Measurements from ENCODE around the gene SYT17.

The SYT17 gene

DNA sequence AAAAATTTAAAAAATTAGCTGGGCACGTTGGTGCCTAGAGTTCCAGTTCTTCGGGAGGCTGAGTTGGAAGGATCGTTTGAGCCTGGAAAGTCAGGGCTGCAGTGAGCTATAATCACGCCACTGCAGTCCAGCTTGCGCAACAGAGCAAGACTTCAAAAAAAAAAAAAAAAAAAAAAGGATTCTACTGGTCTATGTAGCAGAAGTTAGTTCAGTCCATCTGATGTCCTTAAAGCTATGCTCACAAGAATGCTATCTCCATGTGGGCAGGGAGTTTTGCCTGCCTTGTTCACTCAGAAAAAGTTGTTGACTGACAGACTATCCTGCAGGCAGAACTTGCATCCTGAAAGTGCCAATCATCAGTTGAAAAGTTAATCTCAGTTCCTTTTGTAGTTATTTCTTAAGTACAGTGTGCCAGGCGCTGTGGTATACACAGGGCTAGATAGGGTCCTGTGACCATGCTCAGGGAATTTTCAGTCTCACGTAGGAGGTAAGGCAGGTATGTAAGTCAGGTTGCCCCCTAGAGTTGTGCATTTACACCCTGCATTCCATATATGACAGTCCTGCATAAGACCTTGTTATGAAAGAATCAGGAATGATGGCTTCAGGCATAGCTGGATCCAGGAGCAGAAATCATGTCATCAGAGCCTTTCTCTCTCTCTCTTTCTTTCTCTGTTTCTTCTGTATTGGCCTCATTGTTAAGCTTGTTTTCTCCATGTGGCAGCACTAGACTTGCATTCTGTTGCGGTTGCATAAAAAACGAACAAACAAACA is 7.6 kb downstream of the SYT17 start:
- DNase-seq, result no peak
- no peaks in the 10 kb centered on the region for H3K9me3 ChIP-seq
- intact Hi-C loops (cut with DNase I; ENCODE audit: low total_unique reads), result loop anchor here (5.0 kb wide), 1 partner anchor 88 kb away; no protein-coding TSS in a partner anchor
- peaks cover 0 to 3% of the 10 kb centered on the region in 2 donors for H3K27me3 ChIP-seq
- H3K4me3 ChIP-seq, result no peak overlapping the region
- no peak for TF ChIP-seq CTCF (IDR thresholded peaks at IDR 0.05)
- H3K27ac ChIP-seq, result no peak overlapping the region
- H3K36me3 ChIP-seq, result no peaks in the 10 kb centered on the region
- H3K4me1 ChIP-seq, result no peaks in the 10 kb centered on the region

DNA sequence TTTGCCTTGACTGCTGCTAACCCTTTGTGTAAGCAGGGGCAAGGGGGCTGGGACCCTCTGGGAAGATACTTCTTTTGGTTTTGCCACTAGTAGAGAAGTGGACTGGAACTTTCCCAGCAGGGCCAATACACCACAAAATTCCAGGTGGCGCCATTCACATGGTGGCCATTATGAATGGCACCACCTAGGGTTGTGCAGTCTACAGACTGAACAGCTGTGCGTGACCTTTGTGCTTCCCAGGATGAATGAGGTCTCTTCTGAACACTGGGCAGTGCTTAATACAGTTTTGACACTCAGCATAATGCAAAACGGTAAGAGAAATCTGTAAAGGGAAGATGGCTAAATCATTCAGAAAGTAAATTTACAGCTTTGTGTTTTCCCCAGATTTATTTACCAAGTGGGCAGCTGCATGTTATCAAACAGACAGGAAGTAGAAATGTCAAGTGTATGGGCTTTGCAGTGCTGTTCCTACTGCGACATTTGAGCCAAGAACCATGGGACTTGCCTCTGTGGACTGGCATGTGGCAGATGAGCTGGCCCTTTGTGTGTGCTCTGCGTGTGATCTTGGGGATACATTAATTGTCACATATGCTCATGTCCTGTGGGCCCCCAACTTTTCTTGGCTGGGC is 9.2 kb downstream of the SYT17 start:
- DNase-seq, result no peak
- no peaks in the 10 kb centered on the region for H3K9me3 ChIP-seq

GRCh38 chr16:19179546-19180490 is 11.8 kb downstream of the SYT17 start:
- Histone ChIP-seq H3K4me3 (no peak overlapping the region), H3K4me1 (peaks cover 0 to 7% (median 0%) of the 10 kb centered on the region in 4 donors), H3K9me3 (no peaks in the 10 kb centered on the region), H3K36me3 (no peaks in the 10 kb centered on the region), H3K27ac (no peak overlapping the region), H3K27me3 (peaks cover 0 to 3% of the 10 kb centered on the region in 2 donors)
- DNase-seq, result peak; percentile 44 to 72
- intact Hi-C loops (cut with DNase I; ENCODE audit: low total_unique reads), result loop anchor here (5.0 kb wide), 1 partner anchor 93 kb away; no protein-coding TSS in a partner anchor
- TF ChIP-seq CTCF (IDR thresholded peaks at IDR 0.05), result peak; percentile 37 to 43

More for the DNA sequence above, 9.2 kb downstream of the SYT17 start:
- H3K4me1 ChIP-seq, result no peaks in the 10 kb centered on the region
- H3K36me3 ChIP-seq, result no peaks in the 10 kb centered on the region
- peaks cover 0 to 3% of the 10 kb centered on the region in 2 donors for H3K27me3 ChIP-seq
- H3K4me3 ChIP-seq, result no peak overlapping the region
- H3K27ac ChIP-seq, result no peak overlapping the region
- intact Hi-C loops (cut with DNase I; ENCODE audit: low total_unique reads), result loop anchor here (5.0 kb wide), 1 partner anchor 90 kb away; no protein-coding TSS in a partner anchor
- no peak for TF ChIP-seq CTCF (IDR thresholded peaks at IDR 0.05)

- H3K4me3 ChIP-seq, result no peak overlapping the region
- intact Hi-C loops (cut with DNase I; ENCODE audit: low total_unique reads), result no loop called here
These were observed 12.7 kb downstream of the SYT17 start for GRCh38 chr16:19180741-19181140.

More at GRCh38 chr16:19180741-19181140, 12.7 kb downstream of the SYT17 start:
- TF ChIP-seq CTCF (IDR thresholded peaks at IDR 0.05), result no peak
- peaks cover 0 to 3% of the 10 kb centered on the region in 2 donors for H3K27me3 ChIP-seq
- H3K36me3 ChIP-seq, result no peaks in the 10 kb centered on the region
- DNase-seq, result no peak
- no peaks in the 10 kb centered on the region for H3K9me3 ChIP-seq
- no peak overlapping the region for H3K27ac ChIP-seq
- H3K4me1 ChIP-seq, result peaks cover 0 to 7% (median 0%) of the 10 kb centered on the region in 4 donors

All from tibial artery (tissue), 4 donors.